ENCODE measurements around the gene TRAPPC12. TPM values are rescaled to one million over a fixed set of nuclear protein-coding genes. Genes with fewer than 3 reads are reported as not detected.

The TRAPPC12 gene
- total RNA-seq, 2 experiments from 2014 or later, result 49.8 to 64.0 TPM

- TF ChIP-seq, protein P1, sequence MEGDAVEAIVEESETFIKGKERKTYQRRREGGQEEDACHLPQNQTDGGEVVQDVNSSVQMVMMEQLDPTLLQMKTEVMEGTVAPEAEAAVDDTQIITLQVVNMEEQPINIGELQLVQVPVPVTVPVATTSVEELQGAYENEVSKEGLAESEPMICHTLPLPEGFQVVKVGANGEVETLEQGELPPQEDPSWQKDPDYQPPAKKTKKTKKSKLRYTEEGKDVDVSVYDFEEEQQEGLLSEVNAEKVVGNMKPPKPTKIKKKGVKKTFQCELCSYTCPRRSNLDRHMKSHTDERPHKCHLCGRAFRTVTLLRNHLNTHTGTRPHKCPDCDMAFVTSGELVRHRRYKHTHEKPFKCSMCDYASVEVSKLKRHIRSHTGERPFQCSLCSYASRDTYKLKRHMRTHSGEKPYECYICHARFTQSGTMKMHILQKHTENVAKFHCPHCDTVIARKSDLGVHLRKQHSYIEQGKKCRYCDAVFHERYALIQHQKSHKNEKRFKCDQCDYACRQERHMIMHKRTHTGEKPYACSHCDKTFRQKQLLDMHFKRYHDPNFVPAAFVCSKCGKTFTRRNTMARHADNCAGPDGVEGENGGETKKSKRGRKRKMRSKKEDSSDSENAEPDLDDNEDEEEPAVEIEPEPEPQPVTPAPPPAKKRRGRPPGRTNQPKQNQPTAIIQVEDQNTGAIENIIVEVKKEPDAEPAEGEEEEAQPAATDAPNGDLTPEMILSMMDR (IDR thresholded peaks at IDR 0.05), result no peak
- Histone ChIP-seq H3K27me3 (ENCODE audit: control insufficient read depth in 1 of 2, insufficient read depth in 2 of 2, low read length in 2 of 2) (no peaks in the 10 kb centered on the region), H3K36me3 (ENCODE audit: insufficient read depth, low read length) (peaks cover 44% of the 10 kb centered on the region), H3K4me1 (ENCODE audit: insufficient read depth, low read length) (peaks cover 2% of the 10 kb centered on the region), H3K27ac (ENCODE audit: low read depth in 1 of 2, low read length in 2 of 2) (no peak overlapping the region), H3K9me3 (ENCODE audit: control insufficient read depth in 1 of 2, insufficient read depth in 1 of 2, low read length in 2 of 2) (peaks cover 0 to 7% of the 10 kb centered on the region in 2 experiments), H3K4me3 (ENCODE audit: low read length) (no peak overlapping the region)
- Mint-ChIP-seq H3K4me3 (no peak overlapping the region), H3K27me3 (no peaks in the 10 kb centered on the region), H3K27ac (no peak overlapping the region), H3K9me3 (peaks cover 5% of the 10 kb centered on the region), H3K36me3 (ENCODE audit: low read depth) (peaks cover 76% of the 10 kb centered on the region), H3K4me1 (ENCODE audit: low read depth) (peaks cover 31% of the 10 kb centered on the region)
- intact Hi-C loops (cut with DNase I, micrococcal nuclease), result no loop called here
- DNase-seq (no peak), ATAC-seq (ENCODE audit: poor library complexity) (no peak)
- ChIA-PET CTCF (no interaction called here), POLR2A (no interaction called here)
These were observed 10.5 kb downstream of the TRAPPC12 start for GRCh38 chr2:3390041-3390440.

- H3K36me3 Mint-ChIP-seq (ENCODE audit: low read depth), result peaks cover 86% of the 10 kb centered on the region
- TF ChIP-seq, protein P1 (IDR thresholded peaks at IDR 0.05), result no peak
- H3K27me3 ChIP-seq (ENCODE audit: control insufficient read depth in 1 of 2, insufficient read depth in 2 of 2, low read length in 2 of 2), result no peaks in the 10 kb centered on the region
- H3K4me3 Mint-ChIP-seq, result no peak overlapping the region
- DNase-seq (no peak), ATAC-seq (ENCODE audit: poor library complexity) (no peak)
- ChIA-PET POLR2A (no interaction called here), CTCF (no interaction called here)
- H3K27me3 Mint-ChIP-seq, result no peaks in the 10 kb centered on the region
- H3K9me3 ChIP-seq (ENCODE audit: control insufficient read depth in 1 of 2, insufficient read depth in 1 of 2, low read length in 2 of 2), result peaks cover 17 to 21% of the 10 kb centered on the region in 2 experiments
- H3K27ac ChIP-seq (ENCODE audit: low read depth in 1 of 2, low read length in 2 of 2), result no peak overlapping the region
- peaks cover 10% of the 10 kb centered on the region for H3K9me3 Mint-ChIP-seq
- H3K27ac Mint-ChIP-seq, result no peak overlapping the region
- peaks cover 37% of the 10 kb centered on the region for H3K4me1 Mint-ChIP-seq (ENCODE audit: low read depth)
- no peak overlapping the region for H3K4me3 ChIP-seq (ENCODE audit: low read length)
- H3K36me3 ChIP-seq (ENCODE audit: insufficient read depth, low read length), result peaks cover 44% of the 10 kb centered on the region
- peaks cover 2% of the 10 kb centered on the region for H3K4me1 ChIP-seq (ENCODE audit: insufficient read depth, low read length)
- intact Hi-C loops (cut with DNase I, micrococcal nuclease), result no loop called here
These were observed 12.7 kb downstream of the TRAPPC12 start for GRCh38 chr2:3392216-3392615.

DNA sequence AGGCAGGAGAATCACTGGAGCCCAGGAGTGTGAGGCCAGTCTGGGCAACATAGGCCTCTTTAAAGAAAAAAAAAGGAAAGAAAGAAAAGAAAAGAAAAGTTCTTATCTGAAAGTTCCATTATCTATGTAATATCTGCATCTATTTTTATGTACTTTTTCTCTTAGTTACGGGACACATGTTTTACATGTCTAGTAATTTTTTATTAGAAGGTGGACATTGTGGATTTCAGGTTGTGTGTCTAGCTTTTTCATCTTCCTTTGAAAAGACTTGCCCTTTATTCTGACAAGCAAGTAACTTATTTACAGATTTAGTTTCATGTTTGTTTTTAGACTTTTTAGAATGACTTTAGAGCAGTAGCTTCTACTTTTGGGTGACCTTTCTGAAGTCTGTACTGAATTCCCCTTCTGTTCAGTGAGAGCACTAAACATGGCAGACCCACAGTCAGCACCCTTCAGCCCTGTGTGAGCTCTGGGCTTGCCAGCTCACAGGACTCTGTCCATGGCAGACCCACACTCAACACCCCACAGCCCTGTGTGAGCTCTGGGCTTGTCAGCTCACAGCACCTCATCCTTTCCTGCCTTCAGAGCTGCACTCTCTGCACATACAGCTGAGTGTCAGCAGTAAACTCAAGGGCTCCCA is 17.5 kb downstream of the TRAPPC12 start:
- Mint-ChIP-seq H3K27me3 (no peaks in the 10 kb centered on the region), H3K4me3 (no peak overlapping the region), H3K4me1 (ENCODE audit: low read depth) (peaks cover 24% of the 10 kb centered on the region), H3K36me3 (ENCODE audit: low read depth) (peaks cover 93% of the 10 kb centered on the region), H3K27ac (no peak overlapping the region), H3K9me3 (peaks cover 9% of the 10 kb centered on the region)
- Histone ChIP-seq H3K36me3 (ENCODE audit: insufficient read depth, low read length) (peaks cover 50% of the 10 kb centered on the region), H3K4me1 (ENCODE audit: insufficient read depth, low read length) (peaks cover 4% of the 10 kb centered on the region), H3K4me3 (ENCODE audit: low read length) (no peak overlapping the region), H3K27ac (ENCODE audit: low read depth in 1 of 2, low read length in 2 of 2) (no peak overlapping the region), H3K9me3 (ENCODE audit: control insufficient read depth in 1 of 2, insufficient read depth in 1 of 2, low read length in 2 of 2) (peaks cover 19 to 20% of the 10 kb centered on the region in 2 experiments), H3K27me3 (ENCODE audit: control insufficient read depth in 1 of 2, insufficient read depth in 2 of 2, low read length in 2 of 2) (no peaks in the 10 kb centered on the region)
- DNase-seq, result no peak
- intact Hi-C loops (cut with DNase I, micrococcal nuclease), result no loop called here
- TF ChIP-seq, protein P1 (IDR thresholded peaks at IDR 0.05), result no peak
- ATAC-seq (ENCODE audit: poor library complexity), result no peak
- ChIA-PET CTCF (interaction anchor here (2.0 kb wide), 1 partner anchor 27 kb away, joined by 8 read pairs; no protein-coding TSS in a partner anchor), POLR2A (interaction anchor here (0.8 kb wide), 1 partner anchor 17 kb away, joined by 3 read pairs; the partner anchor contains the start of gene TRAPPC12)

Data from CD4-positive, alpha-beta T cell (primary cell).